HPDE6-E6E7 (cell line): ENCODE measurements around the gene ANKRD40CL.

Experiments used
- DNase-seq: peaks from one replicate; pipeline ENCODE4 v3.0.0; 2011; ENCODE audit warnings: missing footprints; ENCODE audit errors: extremely low spot score

The ANKRD40CL gene

GRCh38 chr17:50715471-50715870 lies 51.8 kb downstream of the ANKRD40CL start:
- DNase-seq = no peak

GRCh38 chr17:50712641-50713040 lies 54.7 kb downstream of the ANKRD40CL start:
- no peak for DNase-seq
